GM23338 (cell line): Measurements from ENCODE around the gene KAT6B.

Experiments
- CREB1 ChIP-seq: fragments of 250-450 bp; sonication (Bioruptor Pico); IDR thresholded peaks from 2 replicates; pipeline ENCODE4 v1.5.0; 2020; ENCODE audit warnings: low read depth, mild to moderate bottlenecking, moderate library complexity
- EZH2 ChIP-seq: fragments of 200-600 bp; sonication (generic); IDR thresholded peaks from one replicate; pipeline ENCODE4 v1.8.0; 2017; ENCODE audit warnings: antibody characterized with exemption, mild to moderate bottlenecking, low read depth; ENCODE audit not compliant: unreplicated experiment
- EZH2phosphoT487 ChIP-seq: fragments of 200-600 bp; sonication (generic); IDR thresholded peaks from one replicate; pipeline ENCODE4 v1.8.1; 2018; ENCODE audit warnings: antibody characterized with exemption; ENCODE audit not compliant: unreplicated experiment
- NANOG ChIP-seq: IDR thresholded peaks from 2 replicates; pipeline ENCODE4 v1.6.1; 2016; ENCODE audit warnings: antibody characterized with exemption, borderline replicate concordance
- POLR2AphosphoS5 ChIP-seq: IDR thresholded peaks from 2 replicates; pipeline ENCODE4 v1.6.1; 2016; ENCODE audit warnings: antibody characterized with exemption, low read depth
- STAT1 ChIP-seq: IDR thresholded peaks from one replicate; pipeline ENCODE4 v1.6.1; 2016; ENCODE audit warnings: antibody characterized with exemption; ENCODE audit not compliant: unreplicated experiment
- TF ChIP-seq, protein P1 (sequence below), 2 experiments: fragments of 200-600 bp in 1 of 2; sonication (generic) in 1 of 2; conservative IDR thresholded peaks; 2 replicates each; pipeline versions ENCODE4 v1.5.1 to v1.6.1; 2016 to 2017; ENCODE audit warnings: antibody characterized with exemption in 2 of 2, low read depth in 2 of 2, mild to moderate bottlenecking in 2 of 2, moderate library complexity in 1 of 2
- TF ChIP-seq, protein P2 (sequence below): IDR thresholded peaks from one replicate; pipeline ENCODE4 v1.6.1; 2018; ENCODE audit warnings: antibody characterized with exemption; ENCODE audit not compliant: unreplicated experiment
- TF ChIP-seq, protein P3 (sequence below): IDR thresholded peaks from 2 replicates; pipeline ENCODE4 v1.6.1; 2016; ENCODE audit warnings: antibody characterized with exemption

DNA sequence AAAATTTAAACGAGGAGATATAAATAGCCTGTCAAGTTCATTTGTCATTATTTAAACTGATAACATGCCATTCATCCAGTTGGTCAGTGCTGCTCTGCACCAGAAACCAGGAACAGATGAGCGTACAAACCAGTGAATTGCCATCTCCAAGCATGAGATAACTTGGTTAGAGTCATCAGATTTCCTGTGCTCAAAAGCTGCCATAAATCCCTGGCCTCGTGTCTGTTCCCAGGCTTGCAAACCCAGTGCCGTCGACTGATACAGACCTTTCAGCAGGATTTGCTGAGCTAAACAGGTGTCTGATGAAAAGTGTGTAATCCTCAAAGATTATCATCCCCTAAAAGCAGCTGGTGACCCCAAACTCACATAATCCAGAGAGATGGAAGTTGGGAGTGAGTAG lies 189.0 kb downstream of the KAT6B start:
- TF ChIP-seq, protein P1, sequence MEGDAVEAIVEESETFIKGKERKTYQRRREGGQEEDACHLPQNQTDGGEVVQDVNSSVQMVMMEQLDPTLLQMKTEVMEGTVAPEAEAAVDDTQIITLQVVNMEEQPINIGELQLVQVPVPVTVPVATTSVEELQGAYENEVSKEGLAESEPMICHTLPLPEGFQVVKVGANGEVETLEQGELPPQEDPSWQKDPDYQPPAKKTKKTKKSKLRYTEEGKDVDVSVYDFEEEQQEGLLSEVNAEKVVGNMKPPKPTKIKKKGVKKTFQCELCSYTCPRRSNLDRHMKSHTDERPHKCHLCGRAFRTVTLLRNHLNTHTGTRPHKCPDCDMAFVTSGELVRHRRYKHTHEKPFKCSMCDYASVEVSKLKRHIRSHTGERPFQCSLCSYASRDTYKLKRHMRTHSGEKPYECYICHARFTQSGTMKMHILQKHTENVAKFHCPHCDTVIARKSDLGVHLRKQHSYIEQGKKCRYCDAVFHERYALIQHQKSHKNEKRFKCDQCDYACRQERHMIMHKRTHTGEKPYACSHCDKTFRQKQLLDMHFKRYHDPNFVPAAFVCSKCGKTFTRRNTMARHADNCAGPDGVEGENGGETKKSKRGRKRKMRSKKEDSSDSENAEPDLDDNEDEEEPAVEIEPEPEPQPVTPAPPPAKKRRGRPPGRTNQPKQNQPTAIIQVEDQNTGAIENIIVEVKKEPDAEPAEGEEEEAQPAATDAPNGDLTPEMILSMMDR (conservative IDR thresholded peaks at IDR 0.05; ENCODE audit: low read depth in 2 of 2) = no peak
- no peak for TF ChIP-seq CREB1 (CRISPR knock-in tag)
- TF ChIP-seq EZH2 = no peak
- TF ChIP-seq EZH2phosphoT487 = no peak
- TF ChIP-seq, protein P2, sequence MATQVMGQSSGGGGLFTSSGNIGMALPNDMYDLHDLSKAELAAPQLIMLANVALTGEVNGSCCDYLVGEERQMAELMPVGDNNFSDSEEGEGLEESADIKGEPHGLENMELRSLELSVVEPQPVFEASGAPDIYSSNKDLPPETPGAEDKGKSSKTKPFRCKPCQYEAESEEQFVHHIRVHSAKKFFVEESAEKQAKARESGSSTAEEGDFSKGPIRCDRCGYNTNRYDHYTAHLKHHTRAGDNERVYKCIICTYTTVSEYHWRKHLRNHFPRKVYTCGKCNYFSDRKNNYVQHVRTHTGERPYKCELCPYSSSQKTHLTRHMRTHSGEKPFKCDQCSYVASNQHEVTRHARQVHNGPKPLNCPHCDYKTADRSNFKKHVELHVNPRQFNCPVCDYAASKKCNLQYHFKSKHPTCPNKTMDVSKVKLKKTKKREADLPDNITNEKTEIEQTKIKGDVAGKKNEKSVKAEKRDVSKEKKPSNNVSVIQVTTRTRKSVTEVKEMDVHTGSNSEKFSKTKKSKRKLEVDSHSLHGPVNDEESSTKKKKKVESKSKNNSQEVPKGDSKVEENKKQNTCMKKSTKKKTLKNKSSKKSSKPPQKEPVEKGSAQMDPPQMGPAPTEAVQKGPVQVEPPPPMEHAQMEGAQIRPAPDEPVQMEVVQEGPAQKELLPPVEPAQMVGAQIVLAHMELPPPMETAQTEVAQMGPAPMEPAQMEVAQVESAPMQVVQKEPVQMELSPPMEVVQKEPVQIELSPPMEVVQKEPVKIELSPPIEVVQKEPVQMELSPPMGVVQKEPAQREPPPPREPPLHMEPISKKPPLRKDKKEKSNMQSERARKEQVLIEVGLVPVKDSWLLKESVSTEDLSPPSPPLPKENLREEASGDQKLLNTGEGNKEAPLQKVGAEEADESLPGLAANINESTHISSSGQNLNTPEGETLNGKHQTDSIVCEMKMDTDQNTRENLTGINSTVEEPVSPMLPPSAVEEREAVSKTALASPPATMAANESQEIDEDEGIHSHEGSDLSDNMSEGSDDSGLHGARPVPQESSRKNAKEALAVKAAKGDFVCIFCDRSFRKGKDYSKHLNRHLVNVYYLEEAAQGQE = no peak
- TF ChIP-seq POLR2AphosphoS5 = no peak
- no peak for TF ChIP-seq NANOG
- TF ChIP-seq STAT1 = no peak
- TF ChIP-seq, protein P3, sequence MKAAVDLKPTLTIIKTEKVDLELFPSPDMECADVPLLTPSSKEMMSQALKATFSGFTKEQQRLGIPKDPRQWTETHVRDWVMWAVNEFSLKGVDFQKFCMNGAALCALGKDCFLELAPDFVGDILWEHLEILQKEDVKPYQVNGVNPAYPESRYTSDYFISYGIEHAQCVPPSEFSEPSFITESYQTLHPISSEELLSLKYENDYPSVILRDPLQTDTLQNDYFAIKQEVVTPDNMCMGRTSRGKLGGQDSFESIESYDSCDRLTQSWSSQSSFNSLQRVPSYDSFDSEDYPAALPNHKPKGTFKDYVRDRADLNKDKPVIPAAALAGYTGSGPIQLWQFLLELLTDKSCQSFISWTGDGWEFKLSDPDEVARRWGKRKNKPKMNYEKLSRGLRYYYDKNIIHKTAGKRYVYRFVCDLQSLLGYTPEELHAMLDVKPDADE = no peak
